NCI-H345 treated with DMSO at 0.1 percent for 48 hours (cell line): ENCODE data around the gene MIPOL1.
A peak's percentile ranks its signal among the peaks of the same experiment; 100 is the strongest.
"Not testable (repeated sequence)": the region's sequence is repeated elsewhere in the genome, so short reads cannot be mapped to it uniquely, and the experiment has no call there.

ENCODE experiments used
- DNase-seq: peaks from one replicate; lab custom pipeline; 2025; ENCODE audit not compliant: unreplicated experiment; lab: John Stamatoyannopoulos, UW

MIPOL1 gene

GRCh38 chr14:37197421-37198272 is at the start of gene MIPOL1:
Gene MIPOL1, plus strand, starts transcription at chr14:37197937. Its CDS starts 49,952 bp downstream, at chr14:37247889.
- DNase-seq, result peak; percentile 61

GRCh38 chr14:37150414-37150813 is 47.3 kb upstream of the MIPOL1 start:
- DNase-seq, result peak; percentile 62

GRCh38 chr14:37153005-37153404 is 44.7 kb upstream of the MIPOL1 start:
- no peak for DNase-seq

GRCh38 chr14:37153483-37153882 is 44.3 kb upstream of the MIPOL1 start:
- no peak for DNase-seq

GRCh38 chr14:37157987-37158386 is 39.8 kb upstream of the MIPOL1 start:
- DNase-seq, result no peak

GRCh38 chr14:37162307-37162706 is 35.4 kb upstream of the MIPOL1 start:
- not testable (repeated sequence) for DNase-seq

- DNase-seq, result no peak
Measured at GRCh38 chr14:37165794-37166193, 31.9 kb upstream of the MIPOL1 start.

GRCh38 chr14:37167151-37168047 is 30.3 kb upstream of the MIPOL1 start:
- DNase-seq, result no peak

GRCh38 chr14:37168721-37169120 is 29.0 kb upstream of the MIPOL1 start:
- no peak for DNase-seq

- no peak for DNase-seq
Measured at GRCh38 chr14:37170237-37170636, 27.5 kb upstream of the MIPOL1 start.

- DNase-seq, result no peak
Measured at GRCh38 chr14:37170993-37171392, 26.7 kb upstream of the MIPOL1 start.

- DNase-seq, result peak; percentile 87
Measured at GRCh38 chr14:37171678-37172023, 26.1 kb upstream of the MIPOL1 start.

- peak; percentile 87 for DNase-seq
Measured at GRCh38 chr14:37172024-37172869, 25.5 kb upstream of the MIPOL1 start, which contains the start of gene SLC25A21. Gene SLC25A21, minus strand, starts transcription at chr14:37172606.

- DNase-seq, result no peak
Measured at GRCh38 chr14:37172936-37173614, 24.7 kb upstream of the MIPOL1 start.

- no peak for DNase-seq
Measured at GRCh38 chr14:37179896-37180502, 17.7 kb upstream of the MIPOL1 start.

- not testable (repeated sequence) for DNase-seq
Measured at GRCh38 chr14:37180886-37181285, 16.9 kb upstream of the MIPOL1 start.

- DNase-seq, result no peak
Measured at GRCh38 chr14:37181441-37181840, 16.3 kb upstream of the MIPOL1 start.

- not testable (repeated sequence) for DNase-seq
Measured at GRCh38 chr14:37184520-37184919, 13.2 kb upstream of the MIPOL1 start.

GRCh38 chr14:37185670-37186069 is 12.1 kb upstream of the MIPOL1 start:
- no peak for DNase-seq

- DNase-seq, result no peak
Measured at GRCh38 chr14:37186865-37187264, 10.9 kb upstream of the MIPOL1 start.
